HCT116 (cell line): Measurements from ENCODE around the gene NLRC5. TPM values are rescaled to one million over a fixed set of nuclear protein-coding genes. Genes with fewer than 3 reads are reported as not detected.

Source experiments
- ATAC-seq: fragments of 200-7000 bp; cut with Tn5 transposase; 2 replicates; pipeline ENCODE4 v1.9.1; 2020; ENCODE audit warnings: mild to moderate bottlenecking, moderate library complexity
- BruUV-seq: library from RNA; stranded (reverse); fragments of 400-500 nt; replicated peaks from 2 replicates; lab custom pipeline; 2021; lab: Mats Ljungman, UMichigan
- CTCF ChIA-PET: fragments of 300-600 bp; sonication (Branson Sonifier 250); formaldehyde crosslinking; loops from one replicate; lab custom pipeline; 2021; ENCODE audit warnings: antibody characterized with exemption; lab: Charles Lee
- POLR2A ChIA-PET: fragments of 300-600, 350-600 bp; sonication (Branson Sonifier 250); formaldehyde crosslinking; loops from one replicate; lab custom pipeline; 2021; ENCODE audit warnings: antibody characterized with exemption; lab: Charles Lee
- RAD21 ChIA-PET, 2 experiments: fragments of 300-600 bp; sonication (Branson Sonifier 250); formaldehyde crosslinking; loops; one replicate each; lab custom pipeline; 2023; ENCODE audit warnings: low total read pairs in 2 of 2; ENCODE audit not compliant: uncharacterized antibody in 2 of 2, unreplicated experiment in 2 of 2, low non-redundant PET in 1 of 2; lab: Charles Lee
- DNase-seq: peaks from one replicate; pipeline ENCODE4 v3.0.0-alpha.2; 2010; ENCODE audit warnings: low read depth, low spot score
- H2AFZ ChIP-seq: fragments of 200-600 bp; shearing (Covaris generic), sonication (generic); 2 replicates; pipeline ENCODE4 v1.6.1; 2017; ENCODE audit warnings: low read depth, mixed run types, mixed read lengths, antibody characterized with exemption, low read length; ENCODE audit not compliant: poor library complexity, severe bottlenecking
- H3K27ac ChIP-seq: 2 replicates; pipeline ENCODE4 v1.5.1; 2012; ENCODE audit warnings: low read depth, low read length
- H3K27me3 ChIP-seq: fragments of 200-600 bp; sonication (generic); 2 replicates; pipeline ENCODE4 v1.6.1; 2016; ENCODE audit warnings: mixed run types, low read length, mixed read lengths; ENCODE audit not compliant: insufficient read depth
- H3K36me3 ChIP-seq, 2 experiments: fragments of 200-500 bp in 1 of 2; fragments of 200-600 bp in 1 of 2; sonication (Bioruptor generic) in 1 of 2; sonication (generic) in 1 of 2; 2 replicates each; pipeline versions ENCODE4 v1.5.1 to v1.6.1; 2014 to 2016; ENCODE audit warnings: low read length in 2 of 2, inconsistent platforms in 1 of 2, mixed read lengths in 1 of 2, mixed run types in 1 of 2; ENCODE audit not compliant: insufficient read depth in 2 of 2, control insufficient read depth in 1 of 2
- H3K4me1 ChIP-seq, 2 experiments: fragments of 200-600 bp in 1 of 2; sonication (generic) in 1 of 2; 2 replicates each; pipeline versions ENCODE4 v1.5.1 to v1.6.1; 2012 to 2017; ENCODE audit warnings: low read length in 2 of 2, inconsistent platforms in 1 of 2, mild to moderate bottlenecking in 1 of 2, mixed read lengths in 1 of 2, mixed run types in 1 of 2, moderate library complexity in 1 of 2; ENCODE audit not compliant: insufficient read depth in 2 of 2, control insufficient read depth in 1 of 2
- H3K4me2 ChIP-seq: fragments of 200-600 bp; sonication (generic); 2 replicates; pipeline ENCODE4 v1.6.1; 2017; ENCODE audit warnings: mixed run types, low read length, mixed read lengths
- H3K4me3 ChIP-seq, 2 experiments: fragments of 200-600 bp in 1 of 2; sonication (generic) in 1 of 2; replicated peaks in 1 of 2; 2 replicates each; pipeline ENCODE4 v1.5.1; 2011 to 2016; ENCODE audit warnings: low read length in 2 of 2, control low read depth in 1 of 2, low read depth in 1 of 2, mild to moderate bottlenecking in 1 of 2, mixed read lengths in 1 of 2, mixed run types in 1 of 2
- H3K79me2 ChIP-seq: fragments of 200-600 bp; sonication (generic); 2 replicates; pipeline ENCODE4 v1.6.1; 2017; ENCODE audit warnings: mild to moderate bottlenecking, mixed run types, low read length, moderate library complexity, mixed read lengths; ENCODE audit not compliant: insufficient read depth
- H3K9ac ChIP-seq: fragments of 200-600 bp; sonication (generic); 2 replicates; pipeline ENCODE4 v1.6.1; 2016; ENCODE audit warnings: low read length, mixed read lengths
- H3K9me2 ChIP-seq: fragments of 200-600 bp; sonication (generic), shearing (Covaris generic); 2 replicates; pipeline ENCODE4 v1.6.1; 2017; ENCODE audit warnings: mixed run types, mild to moderate bottlenecking, moderate library complexity; ENCODE audit not compliant: insufficient read depth
- H3K9me3 ChIP-seq, 2 experiments: fragments of 200-500 bp in 1 of 2; fragments of 200-600 bp in 1 of 2; sonication (Bioruptor generic) in 1 of 2; sonication (generic) in 1 of 2; 2 replicates each; pipeline ENCODE4 v1.6.1; 2014 to 2017; ENCODE audit warnings: low read length in 2 of 2, mixed read lengths in 2 of 2, inconsistent platforms in 1 of 2, low read depth in 1 of 2, mild to moderate bottlenecking in 1 of 2, mixed run types in 1 of 2, moderate library complexity in 1 of 2; ENCODE audit not compliant: control insufficient read depth in 1 of 2, insufficient read depth in 1 of 2
- H4K20me1 ChIP-seq: fragments of 200-600 bp; sonication (generic), shearing (Covaris generic); 2 replicates; pipeline ENCODE4 v1.6.1; 2017; ENCODE audit warnings: mixed run types, mild to moderate bottlenecking, moderate library complexity; ENCODE audit not compliant: insufficient read depth
- ATF3 ChIP-seq: IDR thresholded peaks from 2 replicates; pipeline ENCODE4 v1.6.1; 2012
- CBX3 ChIP-seq: IDR thresholded peaks from 2 replicates; pipeline ENCODE4 v1.6.1; 2012; ENCODE audit warnings: low read depth
- ELF1 ChIP-seq: IDR thresholded peaks from 2 replicates; pipeline ENCODE4 v1.6.1; 2012; ENCODE audit warnings: low read depth, borderline replicate concordance
- FOSL1 ChIP-seq: IDR thresholded peaks from 2 replicates; pipeline ENCODE4 v1.6.1; 2012; ENCODE audit warnings: low read depth
- JUND ChIP-seq: IDR thresholded peaks from 2 replicates; pipeline ENCODE4 v1.6.1; 2012
- MAX ChIP-seq: IDR thresholded peaks from 2 replicates; pipeline ENCODE4 v1.6.1; 2012
- REST ChIP-seq: IDR thresholded peaks from 2 replicates; pipeline ENCODE4 v1.6.1; 2012; ENCODE audit warnings: low read depth
- SIN3A ChIP-seq: IDR thresholded peaks from 2 replicates; pipeline ENCODE4 v1.6.1; 2012; ENCODE audit warnings: low read depth
- SRF ChIP-seq: IDR thresholded peaks from 2 replicates; pipeline ENCODE4 v1.6.1; 2012; ENCODE audit warnings: low read depth
- TCF7L2 ChIP-seq: IDR thresholded peaks from 2 replicates; pipeline ENCODE4 v1.7.0; 2011; ENCODE audit warnings: borderline replicate concordance, inconsistent platforms; ENCODE audit not compliant: insufficient read depth, insufficient read length; ENCODE audit errors: extremely low read depth
- ZBTB33 ChIP-seq: IDR thresholded peaks from 2 replicates; pipeline ENCODE4 v1.6.1; 2011; ENCODE audit warnings: mild to moderate bottlenecking, low read length, moderate library complexity; ENCODE audit not compliant: insufficient replicate concordance; ENCODE audit errors: extremely low read depth
- ZFX ChIP-seq: fragments of 450-650 bp; IDR thresholded peaks from 2 replicates; pipeline ENCODE4 v1.6.1; 2017
- ZNF274 ChIP-seq: fragments of 200-500 bp; sonication (Bioruptor generic); IDR thresholded peaks from 2 replicates; pipeline ENCODE4 v1.6.1; 2014; ENCODE audit warnings: mild to moderate bottlenecking, low read depth, low read length, inconsistent platforms
- intact Hi-C: fragments of 100-400 bp; cut with micrococcal nuclease; formaldehyde crosslinking; loops from 2 replicates; pipeline ENCODE4 v1.10.0; 2022
- total RNA-seq: library from RNA; stranded (reverse); gene quantifications from one replicate; pipeline ENCODE4 v1.2.1, GENCODE V29; 2021; ENCODE audit not compliant: unreplicated experiment

The NLRC5 gene
- total RNA-seq, 1 experiment from 2014 or later = 10.4 TPM

- Histone ChIP-seq H3K9me3 (no peaks in the 10 kb centered on the region), H3K4me2 (no peak overlapping the region), H3K27ac (no peak overlapping the region), H3K4me1 (no peaks in the 10 kb centered on the region), H3K27me3 (no peaks in the 10 kb centered on the region), H3K79me2 (no peaks in the 10 kb centered on the region), H3K9ac (no peak overlapping the region), H4K20me1 (no peaks in the 10 kb centered on the region), H2AFZ (no peak overlapping the region), H3K4me3 (no peak overlapping the region), H3K9me2 (no peaks in the 10 kb centered on the region), H3K36me3 (no peaks in the 10 kb centered on the region)
- DNase-seq (no peak), ATAC-seq (no peak)
- ChIA-PET CTCF (no interaction called here), POLR2A (no interaction called here), RAD21 (no interaction called here)
- no TSS peak for BruUV-seq
- TF ChIP-seq TCF7L2 = no peak
- no peak for TF ChIP-seq CBX3
- no peak for TF ChIP-seq ZNF274
- TF ChIP-seq SRF = no peak
- no peak for TF ChIP-seq FOSL1
- no peak for TF ChIP-seq MAX
- TF ChIP-seq JUND = no peak
- no peak for TF ChIP-seq ZFX
- TF ChIP-seq ZBTB33 = no peak
- no peak for TF ChIP-seq REST
- TF ChIP-seq ELF1 = no peak
- no peak for TF ChIP-seq SIN3A
- TF ChIP-seq ATF3 = no peak
- intact Hi-C loops = no loop called here
Observed at GRCh38 chr16:56974549-56975300, 14.6 kb upstream of the NLRC5 start.
